Measurements from ENCODE around the gene MEGF11.
"Not testable (repeated sequence)": the region's sequence is repeated elsewhere in the genome, so short reads cannot be mapped to it uniquely, and the experiment has no call there.

Gene MEGF11

DNA sequence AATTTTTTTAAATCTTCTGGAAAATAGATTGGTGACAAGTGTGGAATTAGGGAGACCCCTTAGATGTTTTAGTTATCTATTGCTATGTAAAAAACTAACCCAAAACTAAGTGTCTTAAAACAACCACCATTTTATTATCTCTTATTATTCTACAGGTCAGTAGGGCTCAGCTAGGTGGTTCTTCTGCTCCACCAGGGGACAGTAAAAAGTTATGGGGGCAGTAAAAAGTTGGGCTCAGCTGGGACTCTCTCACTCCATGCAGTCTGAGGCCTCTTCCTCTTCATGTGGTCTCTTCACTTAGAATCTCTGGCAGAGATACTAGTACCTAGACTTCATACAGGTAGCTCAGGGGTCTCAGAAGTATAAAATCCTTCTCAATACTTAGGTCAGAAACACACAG lies 21.8 kb upstream of the MEGF11 start:
- DNase-seq, result no peak

DNA sequence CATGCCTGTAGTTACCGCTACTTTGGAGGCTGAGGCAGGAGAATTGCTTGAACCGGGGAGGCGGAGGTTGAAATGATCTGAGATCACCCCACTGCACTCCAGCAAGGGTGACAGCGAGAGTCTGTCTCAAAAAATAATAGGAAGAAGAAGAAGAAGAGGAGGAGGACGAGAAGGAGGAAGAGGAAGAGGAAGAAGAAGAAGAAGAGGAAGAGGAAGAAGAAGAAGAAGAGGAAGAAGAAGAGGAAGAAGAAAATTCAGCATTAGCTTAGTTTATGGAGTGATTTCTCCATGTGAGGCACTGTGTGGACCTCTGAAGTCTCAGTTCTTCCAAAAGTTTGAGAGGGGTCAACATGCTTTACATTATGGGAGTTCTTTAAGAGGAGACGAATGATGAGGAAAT lies 17.4 kb upstream of the MEGF11 start:
- DNase-seq, result no peak

GRCh38 chr15:66269326-66270090 lies 16.0 kb upstream of the MEGF11 start:
- no peak for DNase-seq

- DNase-seq, result no peak
These were observed 11.4 kb upstream of the MEGF11 start for GRCh38 chr15:66264859-66265513.

DNA sequence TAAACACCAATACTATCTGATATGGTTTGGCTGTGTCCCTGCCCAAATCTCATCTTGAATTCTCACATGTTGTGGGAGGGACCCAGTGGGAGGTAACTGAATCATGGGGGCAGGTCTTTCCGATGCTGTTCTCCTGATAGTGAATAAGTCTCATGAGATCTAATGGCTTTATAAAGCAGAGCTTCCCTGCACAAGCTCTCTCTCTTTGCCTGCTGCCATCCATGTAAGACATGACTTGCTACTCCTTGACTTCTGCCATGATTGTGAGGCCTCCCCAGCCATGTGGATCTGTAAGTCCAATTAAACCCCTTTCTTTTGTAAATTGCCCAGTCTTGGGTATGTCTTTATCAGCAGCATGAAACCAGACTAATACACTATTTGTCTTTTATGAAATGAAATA lies 9.3 kb upstream of the MEGF11 start:
- not testable (repeated sequence) for DNase-seq

DNA sequence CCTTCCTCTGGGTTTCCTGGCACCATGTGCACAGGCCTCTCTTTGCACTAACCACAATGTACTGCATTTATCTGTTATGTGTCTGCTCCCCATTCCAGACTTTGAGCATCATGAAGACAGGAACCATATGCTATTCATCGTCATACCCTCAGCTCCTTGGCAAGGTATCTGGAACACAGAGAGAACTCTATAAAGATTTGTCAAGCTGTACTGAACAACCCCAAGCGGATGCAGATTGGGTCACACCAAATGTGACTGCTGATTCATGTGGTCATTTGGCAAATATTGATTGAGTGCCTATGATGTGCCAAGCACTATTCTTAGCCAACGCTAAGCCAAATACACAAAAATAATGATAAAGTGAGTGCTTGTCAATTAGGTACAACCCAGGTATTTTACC lies 7.5 kb upstream of the MEGF11 start:
- no peak for DNase-seq

- no peak for DNase-seq
These were observed 3.1 kb upstream of the MEGF11 start for GRCh38 chr15:66256692-66257091.

GRCh38 chr15:66254951-66255676 lies 1.6 kb upstream of the MEGF11 start:
- no peak for DNase-seq

DNA sequence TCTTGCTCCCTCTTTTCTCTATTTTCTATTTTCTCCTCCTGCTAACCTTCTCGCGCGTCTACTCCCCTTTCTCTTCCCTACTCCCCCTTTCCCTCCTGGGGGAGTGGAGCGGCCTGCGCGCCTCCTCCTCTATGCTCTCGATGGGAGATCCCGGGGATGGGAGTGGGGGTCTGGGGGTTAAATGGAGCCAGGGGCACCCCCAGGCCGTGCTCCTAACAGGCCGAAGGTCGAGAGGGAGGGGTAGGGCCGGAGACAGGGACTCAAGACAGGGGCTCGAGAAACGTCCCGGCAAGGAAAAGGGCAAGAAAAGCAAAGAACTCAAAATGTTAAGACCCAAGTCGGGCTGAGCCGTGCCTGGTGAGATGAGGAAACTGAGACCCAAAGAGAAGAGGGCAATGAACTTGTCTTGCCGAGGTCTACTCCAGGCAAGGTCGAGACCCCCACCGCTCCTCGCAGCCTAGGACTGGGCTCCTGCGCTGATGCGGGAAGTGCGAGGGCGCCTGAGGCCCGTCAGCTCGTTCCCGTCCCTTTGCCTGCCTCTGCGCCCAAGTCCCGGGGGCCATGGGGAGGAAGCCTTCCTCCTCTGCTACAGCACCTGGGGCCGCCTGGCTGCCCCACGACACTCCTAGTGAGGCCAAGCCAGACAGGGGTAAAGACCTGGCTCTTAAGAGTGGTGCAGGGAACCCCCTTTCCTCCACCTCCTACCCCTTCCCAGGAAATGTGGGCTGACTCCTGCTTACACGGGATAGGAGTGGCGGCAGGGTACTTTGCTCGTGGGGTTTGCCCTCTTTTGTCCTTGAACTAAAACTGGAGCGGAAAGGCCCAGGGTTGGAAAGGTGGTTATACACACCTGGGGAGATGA lies 770 bp upstream of the MEGF11 start:
- no peak for DNase-seq

DNA sequence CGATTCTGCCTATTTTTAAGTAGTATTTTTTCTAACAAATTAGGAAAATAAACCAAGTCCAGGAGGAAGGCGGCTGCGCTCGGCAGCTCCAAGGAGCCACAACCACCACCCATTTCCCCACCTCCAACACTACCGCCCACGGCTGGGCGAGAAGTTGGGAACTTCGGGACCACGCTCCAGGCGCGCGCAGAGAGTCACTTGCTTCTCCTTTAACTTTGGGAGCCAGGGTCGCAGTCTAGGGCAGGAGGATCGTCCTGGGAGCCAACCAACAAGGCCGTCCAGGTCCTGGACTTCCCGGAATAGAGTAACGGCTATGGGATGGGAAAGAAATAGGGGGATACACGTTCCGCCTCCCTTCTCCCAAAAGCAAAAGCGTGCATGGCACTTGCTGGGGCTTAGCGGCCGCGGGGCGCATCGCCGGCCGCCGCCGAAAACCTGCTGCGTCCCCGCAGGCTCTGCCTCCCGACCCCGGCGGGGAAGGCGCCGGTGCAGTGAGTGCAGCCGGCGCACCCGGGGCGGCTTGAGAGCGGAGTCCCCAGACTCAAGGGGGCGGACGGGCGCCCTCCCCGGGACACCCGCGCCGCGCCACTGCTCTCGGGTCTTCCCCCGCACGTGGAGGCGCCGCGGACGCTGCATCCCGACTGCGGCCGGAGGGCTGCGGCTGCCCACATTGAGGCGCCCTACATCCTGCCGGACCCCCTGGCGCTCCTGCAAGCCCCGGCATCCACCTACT lies 699 bp downstream of the MEGF11 start:
- no peak for DNase-seq

DNA sequence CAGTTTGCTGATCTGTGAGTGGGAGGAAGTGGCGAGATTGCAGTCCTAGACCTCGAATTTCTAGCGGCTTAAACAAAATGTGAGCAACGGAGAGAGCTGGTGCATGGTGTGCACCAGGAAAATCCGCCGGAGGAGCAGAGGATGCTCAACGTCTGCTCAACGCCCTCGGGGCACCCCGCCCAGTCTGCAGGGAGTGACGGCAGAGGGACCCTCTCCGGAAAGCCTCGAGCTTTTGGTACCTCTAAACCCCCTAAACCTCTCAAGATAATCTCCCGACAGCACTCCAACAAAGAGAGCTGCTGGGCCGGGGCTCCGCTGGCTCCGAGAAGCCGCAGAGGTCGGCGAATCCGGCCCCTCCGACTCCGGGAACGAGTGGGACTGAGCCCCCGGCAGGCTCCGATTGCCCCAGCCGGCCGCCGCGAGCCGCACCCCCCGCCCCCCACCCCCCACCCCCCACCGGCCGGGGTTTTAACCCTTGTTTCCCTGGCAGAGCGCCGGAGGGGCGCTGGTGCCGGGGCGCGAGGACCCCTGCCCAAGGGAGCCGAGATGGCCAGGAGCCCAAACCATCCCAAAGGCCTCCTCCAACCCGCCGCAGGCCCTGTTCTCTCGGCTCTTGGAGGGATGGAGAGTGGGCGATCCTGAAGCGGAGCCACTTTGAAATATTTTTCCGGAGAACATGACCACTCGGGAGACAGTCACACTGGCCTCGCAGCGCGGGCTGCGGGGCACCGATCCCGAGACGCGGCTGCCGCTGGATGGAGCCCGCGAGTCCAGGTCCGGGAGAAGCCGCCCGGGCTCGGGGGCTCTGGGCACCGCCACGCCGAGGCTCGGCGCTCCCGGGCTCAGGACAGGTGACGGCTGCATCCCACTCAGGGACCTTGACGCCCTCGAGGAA lies 1.5 kb downstream of the MEGF11 start:
- DNase-seq, result no peak

- DNase-seq, result no peak
These were observed 2.3 kb downstream of the MEGF11 start for GRCh38 chr15:66251065-66251789.

GRCh38 chr15:66249605-66250174 lies 3.9 kb downstream of the MEGF11 start:
- no peak for DNase-seq

DNA sequence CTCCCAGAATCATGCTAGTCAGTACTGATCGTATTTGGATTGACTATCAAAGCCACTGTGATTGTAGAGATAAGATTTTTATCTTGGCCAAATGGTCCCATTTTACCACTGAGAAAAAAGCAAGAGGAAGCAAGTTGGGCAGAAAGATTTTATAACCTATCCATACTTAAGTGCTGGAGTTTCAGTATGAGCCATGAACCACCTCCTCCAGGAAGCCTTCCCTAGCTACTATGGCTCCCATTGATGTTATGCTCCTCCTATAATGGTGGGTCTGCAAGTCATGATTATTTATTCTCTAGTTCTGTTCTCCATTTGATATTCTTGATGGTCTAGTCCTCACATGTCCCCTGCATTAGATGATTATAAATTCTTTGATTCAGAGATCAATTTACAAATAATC lies 6.6 kb downstream of the MEGF11 start:
- DNase-seq, result no peak

GRCh38 chr15:66245832-66246231 lies 7.7 kb downstream of the MEGF11 start:
- DNase-seq, result not testable (repeated sequence)

- DNase-seq, result no peak
These were observed 11.7 kb downstream of the MEGF11 start for GRCh38 chr15:66241908-66242285.

GRCh38 chr15:66241087-66241907 lies 12.3 kb downstream of the MEGF11 start:
- no peak for DNase-seq

- no peak for DNase-seq
These were observed 13.2 kb downstream of the MEGF11 start for GRCh38 chr15:66240240-66240794.

DNA sequence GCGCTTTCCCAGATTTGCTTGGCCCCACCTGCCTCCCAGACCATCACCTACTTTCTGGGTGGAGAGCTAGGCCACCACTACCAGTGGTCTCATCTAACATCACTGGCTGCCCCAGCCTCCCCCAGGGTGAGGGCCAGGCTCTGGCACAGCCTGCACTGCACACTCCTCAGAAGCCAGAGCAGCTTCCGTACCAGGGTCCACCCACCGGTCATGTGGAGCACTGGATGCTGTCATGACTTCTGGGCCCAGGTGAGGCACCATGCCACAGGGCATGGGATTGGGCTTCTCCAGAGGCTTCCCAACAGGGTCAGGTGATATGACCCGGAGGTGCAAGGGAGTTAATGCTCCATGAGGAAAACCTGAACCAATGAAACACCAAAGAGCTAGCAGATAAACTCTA lies 14.0 kb downstream of the MEGF11 start:
- no peak for DNase-seq
